ENCODE data around the gene C20orf144. TPM values are rescaled to one million over a fixed set of nuclear protein-coding genes. Genes with fewer than 3 reads are reported as not detected.

The C20orf144 gene
- total and polyA plus RNA-seq, 7 donors: 0.12 to 0.66 TPM; not detected in 5

GRCh38 chr20:33667245-33667675 is 5.1 kb downstream of the C20orf144 start:
- Histone ChIP-seq H3K27ac (peak overlapping the region; percentile 86 to 98 (median 92)), H3K27me3 (no peaks in the 10 kb centered on the region), H3K4me3 (peak overlapping the region; percentile 47 to 66 (median 52)), H3K36me3 (peaks cover 0 to 30% (median 6%) of the 10 kb centered on the region in 4 donors), H3K9me3 (no peaks in the 10 kb centered on the region), H3K4me1 (peaks cover 0 to 52% (median 42%) of the 10 kb centered on the region in 4 donors)
- peak; percentile 86 for DNase-seq
- intact Hi-C loops (cut with DNase I): loop anchor here (5.0 kb wide), 3 partner anchors 105 to 445 kb away; partner anchors contain the start of genes CDK5RAP1 and EIF2S2
- WGBS, 2 donors: 2 to 3% methylated on average over 55 of the region's 55 CpGs
- TF ChIP-seq EP300 (IDR thresholded peaks at IDR 0.05): no peak
- TF ChIP-seq CTCF (IDR thresholded peaks at IDR 0.05): no peak
- no peak for TF ChIP-seq POLR2A (IDR thresholded peaks at IDR 0.05)
- TF ChIP-seq POLR2AphosphoS5 (IDR thresholded peaks at IDR 0.05): no peak

- intact Hi-C loops (cut with DNase I): loop anchor here (1.0 to 5.0 kb wide), 4 partner anchors 106 to 444 kb away; partner anchors contain the start of genes CDK5RAP1 and EIF2S2
- Histone ChIP-seq H3K36me3 (peaks cover 0 to 30% (median 6%) of the 10 kb centered on the region in 4 donors), H3K27me3 (no peaks in the 10 kb centered on the region), H3K4me3 (peak overlapping the region; percentile 47 to 66 (median 52)), H3K27ac (peak overlapping the region; percentile 86 to 98 (median 92)), H3K4me1 (peaks cover 0 to 52% (median 42%) of the 10 kb centered on the region in 4 donors), H3K9me3 (no peaks in the 10 kb centered on the region)
- DNase-seq: peak; percentile 93
- peak; percentile 88 to 95 (median 93) for TF ChIP-seq CTCF (IDR thresholded peaks at IDR 0.05)
- no peak for TF ChIP-seq EP300 (IDR thresholded peaks at IDR 0.05)
- no peak for TF ChIP-seq POLR2A (IDR thresholded peaks at IDR 0.05)
- peak in 2 of 4 donors; percentile 10 to 21 for TF ChIP-seq POLR2AphosphoS5 (IDR thresholded peaks at IDR 0.05)
- 3 to 8% methylated on average over 47 of the region's 47 CpGs for WGBS, 2 donors
Measured at GRCh38 chr20:33667676-33668465, 5.7 kb downstream of the C20orf144 start.

- Histone ChIP-seq H3K27me3 (no peaks in the 10 kb centered on the region), H3K27ac (peak overlapping the region; percentile 86 to 98 (median 92)), H3K4me1 (peaks cover 0 to 56% (median 46%) of the 10 kb centered on the region in 4 donors), H3K9me3 (no peaks in the 10 kb centered on the region), H3K4me3 (no peak overlapping the region), H3K36me3 (peaks cover 0 to 30% (median 6%) of the 10 kb centered on the region in 4 donors)
- peak; percentile 66 for DNase-seq
- no peak for TF ChIP-seq CTCF (IDR thresholded peaks at IDR 0.05)
- TF ChIP-seq EP300 (IDR thresholded peaks at IDR 0.05): no peak
- TF ChIP-seq POLR2AphosphoS5 (IDR thresholded peaks at IDR 0.05): no peak
- no peak for TF ChIP-seq POLR2A (IDR thresholded peaks at IDR 0.05)
- intact Hi-C loops (cut with DNase I): loop anchor here (1.0 to 5.0 kb wide), 4 partner anchors 106 to 444 kb away; partner anchors contain the start of genes CDK5RAP1 and EIF2S2
- WGBS, 2 donors: 72 to 89% methylated on average over 13 of the region's 13 CpGs
Measured at GRCh38 chr20:33668466-33669155, 6.5 kb downstream of the C20orf144 start.

GRCh38 chr20:33669224-33669623 is 7.1 kb downstream of the C20orf144 start:
- H3K9me3 ChIP-seq: no peaks in the 10 kb centered on the region
- no peak overlapping the region for H3K4me3 ChIP-seq
- H3K27ac ChIP-seq: no peak overlapping the region
- no peak for DNase-seq
- H3K36me3 ChIP-seq: peaks cover 0 to 30% (median 6%) of the 10 kb centered on the region in 4 donors
- TF ChIP-seq POLR2A (IDR thresholded peaks at IDR 0.05): no peak
- TF ChIP-seq POLR2AphosphoS5 (IDR thresholded peaks at IDR 0.05): no peak
- TF ChIP-seq EP300 (IDR thresholded peaks at IDR 0.05): no peak
- TF ChIP-seq CTCF (IDR thresholded peaks at IDR 0.05): no peak
- H3K27me3 ChIP-seq: no peaks in the 10 kb centered on the region
- intact Hi-C loops (cut with DNase I): loop anchor here (5.0 kb wide), 3 partner anchors 107 to 443 kb away; partner anchors contain the start of genes CDK5RAP1 and EIF2S2
- WGBS, 2 donors: 87 to 93% methylated on average over 5 of the region's 5 CpGs
- peaks cover 0 to 54% (median 43%) of the 10 kb centered on the region in 4 donors for H3K4me1 ChIP-seq
